ENCODE measurements around the gene THEMIS.

GRCh38 chr6:127834136-127834535 is 66.7 kb downstream of the THEMIS start:
- TF ChIP-seq GATA2 (IDR thresholded peaks at IDR 0.05; ENCODE audit: low read depth, low read length), result no peak
- no peak for TF ChIP-seq GATA3 (IDR thresholded peaks at IDR 0.05; ENCODE audit: low read depth, low read length)
